ENCODE data around the gene IPO4.

The IPO4 gene

DNA sequence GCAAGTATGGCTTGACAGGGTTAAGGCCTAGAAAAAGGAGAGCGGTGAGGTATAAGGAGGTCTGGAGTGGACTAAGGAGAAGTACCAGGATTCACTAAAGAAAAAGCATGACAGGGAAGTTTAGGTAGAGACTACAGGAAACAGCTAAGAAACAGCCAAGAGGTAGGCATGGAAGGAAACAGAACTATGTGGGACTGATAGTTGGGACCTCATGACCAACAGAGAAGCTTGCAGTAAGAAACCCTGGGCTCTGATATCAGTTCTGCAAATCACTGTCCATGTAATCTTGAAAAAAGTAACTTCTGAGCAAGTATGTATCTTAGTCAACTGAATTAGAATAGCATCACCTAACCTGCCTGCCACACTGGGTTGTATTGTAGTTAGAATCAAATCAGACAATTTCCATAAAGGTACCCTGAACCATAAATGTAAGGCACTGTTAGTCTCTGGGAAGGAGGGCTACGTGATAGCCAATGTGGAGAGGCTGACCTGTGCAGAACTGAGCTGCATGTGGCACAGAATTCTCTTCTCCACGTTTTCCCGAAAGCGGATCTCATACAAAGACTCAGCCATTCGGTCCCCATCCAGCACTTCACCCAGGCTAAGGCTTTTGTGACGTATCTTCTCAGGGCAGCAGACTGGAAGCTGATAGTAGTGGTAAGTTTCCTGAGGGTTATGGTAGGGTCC is 5.7 kb upstream of the IPO4 start:
- no peak for DNase-seq (ENCODE audit: low read depth, low spot score)

DNA sequence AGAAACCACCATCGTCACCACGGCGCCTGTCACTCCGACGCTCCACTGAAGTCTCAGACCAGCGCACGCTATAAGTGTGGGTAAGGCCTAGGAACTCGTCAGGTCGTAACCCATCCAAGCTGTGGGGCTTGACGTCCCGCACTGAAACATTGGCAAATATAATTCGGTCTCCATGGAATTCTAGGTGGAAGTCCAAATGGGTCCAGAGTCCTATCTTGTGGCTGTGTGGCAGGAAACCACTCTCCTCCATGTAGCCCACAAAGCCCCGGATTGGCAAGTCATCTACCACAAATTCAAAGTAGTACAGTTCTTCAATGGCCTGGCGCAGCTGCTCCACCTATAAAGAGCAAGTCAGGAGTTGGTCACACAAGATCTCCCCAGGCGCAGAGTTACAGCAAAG is 4.3 kb upstream of the IPO4 start:
- DNase-seq (ENCODE audit: low read depth, low spot score): no peak

DNA sequence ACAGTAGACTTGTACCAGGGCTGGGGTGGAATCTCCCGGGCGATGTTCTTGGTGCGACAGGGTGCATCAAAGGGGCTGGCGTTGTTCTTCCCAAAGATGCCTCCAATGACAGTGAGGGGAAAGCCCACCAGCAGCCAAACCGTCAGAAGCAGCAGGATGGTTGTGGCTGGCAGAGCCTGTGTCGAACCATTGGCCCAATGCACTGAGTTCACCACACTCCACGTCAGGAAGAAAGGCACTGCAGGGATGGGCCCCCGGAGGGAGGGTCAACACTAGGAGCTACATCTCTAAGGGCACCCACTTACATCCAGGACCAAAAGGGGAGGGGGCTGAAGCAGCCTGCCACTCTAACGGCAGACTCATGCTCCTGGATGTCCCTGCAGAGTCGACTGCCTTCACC is 1.8 kb upstream of the IPO4 start:
- DNase-seq (ENCODE audit: low read depth, low spot score): no peak

DNA sequence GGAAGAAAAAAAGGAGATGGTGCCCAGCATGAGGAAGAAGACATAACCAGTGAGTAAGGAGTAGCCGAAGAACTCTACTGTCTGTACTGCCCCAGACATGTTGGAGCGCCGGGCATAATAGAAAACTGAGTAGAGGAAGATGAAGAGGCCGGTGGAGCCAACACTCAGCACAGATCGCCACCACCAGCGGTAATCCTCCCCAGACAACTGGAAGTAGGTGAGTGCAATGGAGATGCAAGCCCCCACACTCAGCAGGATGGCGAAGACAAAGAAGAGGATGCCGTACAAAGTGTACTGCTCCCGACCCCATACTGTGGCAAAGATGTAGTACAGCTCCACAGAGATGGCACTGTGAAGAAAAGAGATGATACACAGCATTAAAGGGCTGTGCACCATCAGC is 844 bp upstream of the IPO4 start:
- DNase-seq (ENCODE audit: low read depth, low spot score): no peak

DNA sequence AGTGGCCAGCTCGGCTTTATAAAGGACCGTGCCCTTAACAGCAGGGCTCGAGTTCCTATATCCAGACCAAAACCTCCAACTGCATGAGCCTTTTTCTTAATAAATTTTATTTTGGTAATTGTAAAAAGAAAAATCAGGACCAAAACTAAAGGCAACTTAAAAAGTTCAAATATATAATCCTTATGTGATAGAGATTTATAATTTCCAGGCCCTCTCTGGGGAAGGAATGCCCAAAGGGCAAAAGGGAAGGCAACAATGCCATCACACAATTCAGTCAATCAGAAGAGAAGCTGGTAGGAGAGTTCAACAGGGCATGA is 401 bp upstream of the IPO4 start:
- no peak for DNase-seq (ENCODE audit: low read depth, low spot score)

DNA sequence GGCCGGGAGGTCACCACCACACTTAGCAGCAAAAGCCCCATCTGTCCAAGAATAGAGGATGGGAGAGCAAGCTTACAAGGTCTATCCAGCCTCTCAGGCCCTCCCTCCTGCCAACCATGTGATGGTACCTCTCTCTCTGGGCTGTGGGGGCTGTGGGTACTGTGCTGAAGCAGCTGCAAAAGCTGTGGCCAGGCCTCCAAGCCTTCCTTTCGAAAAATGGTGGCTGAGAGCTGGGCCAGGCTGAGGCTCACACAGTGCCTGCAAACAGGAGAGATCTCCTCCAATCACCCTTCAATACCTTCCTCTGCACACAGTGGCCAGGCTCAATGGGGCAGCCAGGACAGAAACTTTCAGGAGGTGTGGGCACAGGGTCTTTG is 1.1 kb downstream of the IPO4 start:
- DNase-seq (ENCODE audit: low read depth, low spot score): no peak

DNA sequence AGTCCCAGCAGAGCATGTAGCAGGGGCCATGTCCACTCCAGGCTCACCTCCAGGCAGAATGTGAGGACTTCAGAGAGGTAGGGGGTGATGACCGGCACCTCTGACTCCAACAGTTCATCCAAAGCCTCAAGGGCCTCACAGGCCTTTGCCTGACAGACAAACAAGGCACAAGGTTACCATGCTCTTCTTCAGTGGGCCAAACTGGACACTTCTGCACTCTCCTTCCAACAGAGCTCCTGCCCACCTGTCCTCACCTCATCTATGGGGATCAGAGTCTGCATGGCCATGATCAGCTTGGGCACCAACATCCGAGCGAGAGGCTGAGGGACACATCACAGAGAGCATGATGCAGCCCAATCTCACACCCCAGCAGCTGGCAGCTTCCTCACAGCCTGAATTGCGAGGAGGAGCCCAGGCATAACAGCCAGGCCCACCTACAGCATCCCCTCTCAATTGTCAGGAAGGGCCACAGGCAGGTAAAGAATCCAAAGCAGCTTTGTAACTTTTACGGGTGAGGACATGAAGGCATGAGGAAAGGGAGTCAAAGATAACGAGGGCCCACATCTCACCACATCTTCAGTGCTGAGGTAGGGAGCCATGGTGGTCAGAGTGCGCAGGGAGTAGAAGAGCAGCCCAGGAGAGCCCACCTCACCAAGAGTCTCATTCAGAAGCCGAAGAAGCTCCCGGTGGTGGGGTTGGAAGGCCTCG is 1.6 kb downstream of the IPO4 start:
- DNase-seq (ENCODE audit: low read depth, low spot score): no peak

DNA sequence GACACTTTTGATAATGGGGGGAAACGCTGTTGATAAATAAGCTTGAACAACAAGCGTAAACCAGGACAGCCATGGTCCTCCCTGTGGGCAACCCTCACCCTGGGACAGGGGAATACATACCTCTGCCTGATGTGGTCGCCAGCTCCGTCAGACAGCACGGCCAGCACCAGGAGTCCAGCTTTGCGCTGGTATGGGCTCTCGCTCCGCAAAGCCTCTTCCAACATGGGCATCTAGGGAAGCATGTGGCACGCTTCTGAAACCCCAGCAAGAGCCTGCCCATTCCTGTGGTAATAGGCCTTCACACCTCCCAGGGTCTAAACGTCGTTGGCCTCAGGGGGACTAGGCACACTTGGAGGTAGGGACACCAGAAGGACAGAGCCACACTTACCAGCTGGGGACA is 2.9 kb downstream of the IPO4 start:
- no peak for DNase-seq (ENCODE audit: low read depth, low spot score)

DNA sequence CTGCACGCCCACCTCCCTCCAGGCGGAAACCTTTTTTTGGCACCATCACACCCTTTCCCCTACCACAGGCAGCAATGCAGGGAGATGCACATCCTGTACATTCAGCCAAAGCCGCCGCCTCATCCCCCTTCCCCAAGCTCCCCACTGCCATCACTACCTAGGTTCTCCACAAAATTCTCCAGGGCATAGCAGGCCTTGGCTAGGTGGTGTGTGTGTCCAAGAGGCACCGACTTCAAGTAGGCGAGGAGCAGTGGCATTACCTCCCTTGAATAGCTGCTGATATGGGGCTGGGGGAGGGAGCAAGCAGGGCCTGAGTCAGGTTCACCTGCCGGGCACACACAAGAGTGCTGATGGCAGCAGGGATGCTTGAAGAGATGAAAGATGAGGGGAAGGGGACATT is 3.6 kb downstream of the IPO4 start:
- no peak for DNase-seq (ENCODE audit: low read depth, low spot score)

DNA sequence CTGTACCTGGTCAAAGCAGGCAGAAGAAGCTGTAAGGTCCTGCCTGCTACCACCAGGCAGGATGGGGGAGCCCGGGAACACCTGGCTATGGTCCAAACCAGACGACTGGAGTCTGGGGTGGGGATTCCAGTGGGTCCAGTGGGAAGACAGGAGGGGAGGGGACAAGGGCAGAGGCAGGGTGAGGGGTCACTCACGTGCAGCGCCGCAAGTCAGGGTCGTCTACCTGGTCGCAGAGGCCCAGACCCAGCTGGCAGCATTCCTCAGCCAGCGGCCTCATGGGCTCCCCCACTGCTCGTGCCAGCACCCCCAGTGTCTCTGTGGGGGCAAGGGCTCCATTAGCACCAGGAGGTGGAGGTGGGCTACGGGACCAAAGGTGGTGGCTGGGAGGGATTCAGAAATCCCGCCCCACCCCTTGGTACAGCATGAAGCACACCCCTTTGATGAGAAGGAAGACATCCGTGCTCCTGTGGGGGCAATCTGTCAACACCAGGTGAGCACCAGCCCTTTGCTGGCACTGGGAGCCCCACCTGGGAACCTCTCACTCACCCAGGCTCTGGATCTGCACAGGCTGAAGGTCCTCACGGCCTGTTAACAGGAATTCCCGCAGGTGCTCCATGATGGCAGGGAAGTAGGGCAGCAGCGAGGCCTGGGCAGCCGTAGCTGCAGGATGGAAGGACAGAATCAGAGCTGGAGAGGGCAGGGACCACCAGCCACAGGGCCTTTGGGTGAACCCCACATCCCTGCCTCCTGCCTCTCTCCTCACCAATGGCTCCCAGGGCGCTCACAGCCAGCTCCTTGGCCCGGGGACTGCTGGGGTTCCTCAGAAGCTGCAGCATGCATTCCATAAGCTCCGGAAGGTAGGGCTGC is 4.3 kb downstream of the IPO4 start:
- DNase-seq (ENCODE audit: low read depth, low spot score): no peak

DNA sequence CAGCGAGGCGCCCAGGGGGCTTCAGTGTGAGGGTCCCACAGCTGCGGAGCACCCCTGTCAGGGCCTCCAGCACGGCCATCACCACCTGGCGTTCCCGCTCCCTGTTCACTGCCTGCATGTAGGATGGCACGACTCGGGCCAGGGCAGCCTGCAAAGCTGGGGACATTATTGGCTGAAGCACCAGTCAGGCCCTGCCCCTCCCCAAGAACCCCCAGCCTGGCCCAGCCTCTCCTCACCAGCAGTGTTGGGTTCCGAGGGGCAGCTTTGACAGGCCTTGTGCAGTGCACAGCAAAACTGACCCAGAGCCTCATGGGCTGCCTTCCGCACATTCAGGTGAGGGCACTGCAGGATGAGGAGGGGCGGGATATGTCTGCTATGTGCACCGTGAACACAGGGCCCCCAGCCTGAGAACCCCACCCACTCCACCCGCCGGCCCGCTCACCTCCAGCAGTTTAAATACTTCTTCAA is 5.6 kb downstream of the IPO4 start:
- DNase-seq (ENCODE audit: low read depth, low spot score): no peak

DNA sequence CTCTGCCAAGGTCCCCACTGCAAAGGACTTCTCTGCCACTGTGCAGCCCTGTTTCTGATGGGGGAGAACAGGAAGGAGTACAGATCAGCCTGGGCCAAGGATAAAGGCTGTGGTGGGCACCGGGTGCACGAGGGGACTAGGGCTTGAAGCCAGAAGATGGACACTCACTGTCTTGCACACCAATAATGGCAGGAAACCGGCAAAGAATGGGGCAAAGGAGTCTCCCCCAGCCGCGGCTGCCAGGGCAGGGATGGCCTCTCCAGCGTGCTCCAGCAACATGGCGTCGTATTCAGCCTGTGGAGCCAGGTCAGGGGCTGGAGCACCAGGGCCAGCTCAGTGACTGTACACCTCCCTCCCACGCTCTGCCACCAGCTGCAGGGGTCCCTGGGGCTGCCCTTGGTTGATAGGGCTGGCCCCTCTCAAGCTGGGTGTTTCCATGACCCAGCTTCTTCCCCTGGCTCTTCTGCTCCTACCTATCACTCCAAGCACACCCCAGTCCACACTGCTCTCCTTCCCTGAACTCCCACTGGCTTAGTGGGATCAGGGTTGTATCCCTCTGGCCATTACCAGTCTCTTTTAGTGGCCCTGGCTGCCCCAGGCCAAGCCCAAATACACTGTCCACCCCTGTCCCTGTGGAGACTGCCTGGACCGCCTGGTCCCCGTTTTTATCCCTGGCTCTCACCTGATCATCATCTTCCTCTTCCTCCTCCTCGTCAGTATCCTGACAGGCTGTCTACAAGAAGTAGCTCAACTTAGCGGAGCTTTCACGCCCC is 6.3 kb downstream of the IPO4 start:
- no peak for DNase-seq (ENCODE audit: low read depth, low spot score)

DNA sequence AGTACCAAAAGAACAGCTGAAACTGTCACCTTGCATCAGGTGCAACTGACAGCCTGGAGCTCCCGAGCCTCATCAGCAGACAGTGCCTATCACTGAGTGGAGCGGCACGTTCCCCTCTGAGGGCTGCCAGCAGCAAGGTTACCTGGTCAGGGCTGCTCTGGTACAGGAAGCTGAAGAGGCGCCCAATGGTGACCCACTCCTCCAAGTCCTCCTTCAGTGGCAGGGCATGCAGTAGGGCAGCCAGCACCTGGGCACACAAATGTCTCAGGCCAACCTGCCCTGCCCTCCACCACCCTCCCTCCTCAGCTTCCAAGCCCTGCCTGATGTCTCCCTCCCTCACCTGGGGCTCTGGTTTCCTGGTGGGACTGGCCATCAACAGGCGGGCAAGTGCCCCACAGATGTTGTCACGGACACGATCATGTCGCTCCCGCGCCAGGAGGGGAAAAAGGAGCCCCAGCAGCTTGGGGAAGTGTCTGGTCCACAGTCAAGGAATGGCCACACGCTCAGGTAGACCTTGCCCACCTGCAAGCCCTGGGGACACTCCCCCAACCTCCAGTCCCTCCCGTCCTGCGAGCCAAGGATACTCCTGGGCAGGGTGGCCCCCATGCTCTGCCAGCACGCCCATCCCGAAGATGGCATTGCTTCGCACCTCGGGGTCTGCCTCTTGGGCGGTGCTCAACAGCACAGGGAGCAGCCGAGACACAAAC is 7.1 kb downstream of the IPO4 start:
- DNase-seq (ENCODE audit: low read depth, low spot score): no peak

DNA sequence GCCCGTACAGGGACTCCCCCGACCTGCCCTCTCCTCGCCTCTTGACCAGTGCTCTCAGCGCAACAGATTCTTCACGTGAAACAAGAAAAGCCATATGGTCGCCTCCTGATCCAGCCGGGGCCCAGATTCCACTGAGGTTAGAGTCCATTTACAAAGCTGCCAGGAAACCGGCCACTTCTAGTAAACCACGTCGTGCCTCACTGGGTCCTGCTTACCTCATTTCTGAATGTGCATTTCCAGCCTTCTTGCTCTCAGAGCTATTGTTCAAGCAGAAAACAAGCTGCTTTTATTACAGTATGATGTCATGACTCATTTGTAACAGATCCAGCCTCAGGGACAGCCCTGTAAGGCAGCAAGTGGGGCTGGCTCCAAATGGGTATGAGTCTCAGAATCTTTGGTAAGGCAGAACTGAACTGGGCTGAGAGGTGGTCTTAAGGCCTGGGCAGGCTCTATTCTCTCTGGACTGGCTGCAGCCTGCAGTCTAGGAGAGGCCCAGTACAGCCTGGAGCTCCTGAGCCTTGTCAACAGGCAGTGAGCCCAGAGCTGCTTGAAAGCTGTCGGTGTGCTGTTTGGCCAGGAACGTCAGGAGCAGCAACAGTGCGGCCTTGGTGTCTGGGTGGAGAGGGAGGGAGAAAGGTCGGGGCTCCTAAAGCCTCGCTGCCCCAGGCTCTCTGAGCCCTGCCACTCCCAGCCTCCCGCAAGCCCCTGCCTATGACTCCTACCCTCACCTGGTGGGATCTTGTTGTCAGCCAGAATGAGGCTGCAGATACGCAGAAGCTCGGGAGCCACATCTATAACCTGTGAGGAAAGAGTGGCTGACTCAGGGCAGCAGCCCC is 8.4 kb downstream of the IPO4 start:
- no peak for DNase-seq (ENCODE audit: low read depth, low spot score)

DNA sequence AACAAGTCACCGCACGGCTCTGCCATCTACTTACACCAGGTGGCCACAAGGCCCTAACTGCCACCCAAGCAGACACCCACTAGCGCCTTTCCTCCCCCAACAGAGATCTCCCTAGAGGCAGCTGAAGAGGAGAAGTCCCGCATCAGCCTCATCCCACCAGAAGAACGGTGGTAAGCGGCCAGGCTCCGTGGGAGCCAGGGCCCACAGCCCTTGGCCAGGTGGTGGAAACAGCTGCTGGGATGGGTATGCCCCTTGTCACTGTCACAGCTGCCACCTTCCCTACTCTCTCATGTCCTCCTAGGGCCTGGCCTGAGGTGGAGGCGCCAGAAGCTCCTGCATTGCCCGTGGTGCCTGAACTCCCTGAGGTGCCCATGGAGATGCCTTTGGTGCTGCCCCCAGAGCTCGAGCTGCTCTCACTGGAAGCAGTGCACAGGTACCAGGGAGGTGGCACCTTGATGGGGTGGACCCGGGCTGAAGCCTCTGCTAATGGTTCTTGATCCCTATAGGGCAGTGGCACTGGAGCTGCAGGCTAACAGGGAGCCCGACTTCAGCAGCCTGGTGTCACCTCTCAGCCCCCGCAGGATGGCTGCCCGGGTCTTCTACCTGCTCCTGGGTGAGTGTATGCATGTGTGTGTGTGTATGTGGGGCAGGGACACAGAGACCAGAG is 9.2 kb downstream of the IPO4 start:
- no peak for DNase-seq (ENCODE audit: low read depth, low spot score)

DNA sequence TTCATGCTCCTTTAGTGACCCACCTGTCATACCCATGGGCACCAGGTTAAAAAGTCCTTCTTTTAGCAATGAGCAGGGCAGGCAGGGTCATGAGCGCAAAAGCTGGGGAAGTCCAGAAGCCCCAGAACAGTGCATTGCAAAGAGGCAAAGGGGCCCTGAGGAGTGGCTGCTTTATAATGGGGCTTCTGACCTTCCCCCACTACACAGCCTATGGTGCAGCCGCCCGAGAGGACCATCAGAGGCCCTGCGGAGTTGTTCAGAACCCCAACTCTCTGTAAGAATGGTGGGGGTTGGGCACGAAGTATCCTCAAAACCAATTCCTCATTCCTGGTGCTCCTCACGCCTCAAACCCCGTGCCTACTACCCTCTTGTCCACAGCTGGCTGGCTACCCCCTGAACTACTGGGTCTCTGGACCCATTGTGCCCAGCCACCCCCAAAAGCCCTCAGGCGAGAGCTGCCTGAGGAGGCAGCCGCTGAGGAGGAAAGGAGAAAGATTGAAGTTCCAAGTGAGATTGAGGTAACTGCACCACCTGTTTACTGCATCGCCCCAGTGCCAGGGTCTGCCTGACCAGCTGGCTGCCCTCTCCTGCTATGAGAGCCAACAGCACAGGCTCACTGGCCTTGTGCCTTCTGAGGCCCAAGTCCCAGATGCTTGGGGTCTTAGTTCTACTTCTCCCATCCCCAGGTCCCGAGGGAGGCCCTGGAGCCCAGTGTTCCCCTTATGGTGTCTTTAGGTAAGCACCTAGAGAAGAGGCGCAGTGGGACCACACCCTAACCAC is 10.0 kb downstream of the IPO4 start:
- DNase-seq (ENCODE audit: low read depth, low spot score): no peak

DNA sequence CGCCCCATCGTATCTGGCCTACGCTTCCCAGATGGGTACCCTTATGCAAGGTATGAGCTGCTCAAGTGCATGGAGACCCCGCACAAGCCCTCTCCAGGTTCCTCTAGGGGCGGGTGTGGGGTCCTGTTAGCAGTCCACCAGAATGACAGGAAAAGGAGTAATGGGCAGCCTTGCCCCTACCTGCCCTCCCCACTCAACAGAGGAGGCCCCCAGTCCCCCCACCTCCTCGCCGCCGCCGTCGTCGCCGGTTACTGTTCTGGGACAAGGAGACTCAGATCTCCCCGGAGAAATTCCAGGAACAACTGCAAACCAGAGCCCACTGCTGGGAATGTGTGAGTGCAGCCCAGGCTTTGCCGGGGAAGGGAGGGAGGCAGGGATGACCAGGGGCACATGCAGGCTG is 10.7 kb downstream of the IPO4 start:
- no peak for DNase-seq (ENCODE audit: low read depth, low spot score)

DNA sequence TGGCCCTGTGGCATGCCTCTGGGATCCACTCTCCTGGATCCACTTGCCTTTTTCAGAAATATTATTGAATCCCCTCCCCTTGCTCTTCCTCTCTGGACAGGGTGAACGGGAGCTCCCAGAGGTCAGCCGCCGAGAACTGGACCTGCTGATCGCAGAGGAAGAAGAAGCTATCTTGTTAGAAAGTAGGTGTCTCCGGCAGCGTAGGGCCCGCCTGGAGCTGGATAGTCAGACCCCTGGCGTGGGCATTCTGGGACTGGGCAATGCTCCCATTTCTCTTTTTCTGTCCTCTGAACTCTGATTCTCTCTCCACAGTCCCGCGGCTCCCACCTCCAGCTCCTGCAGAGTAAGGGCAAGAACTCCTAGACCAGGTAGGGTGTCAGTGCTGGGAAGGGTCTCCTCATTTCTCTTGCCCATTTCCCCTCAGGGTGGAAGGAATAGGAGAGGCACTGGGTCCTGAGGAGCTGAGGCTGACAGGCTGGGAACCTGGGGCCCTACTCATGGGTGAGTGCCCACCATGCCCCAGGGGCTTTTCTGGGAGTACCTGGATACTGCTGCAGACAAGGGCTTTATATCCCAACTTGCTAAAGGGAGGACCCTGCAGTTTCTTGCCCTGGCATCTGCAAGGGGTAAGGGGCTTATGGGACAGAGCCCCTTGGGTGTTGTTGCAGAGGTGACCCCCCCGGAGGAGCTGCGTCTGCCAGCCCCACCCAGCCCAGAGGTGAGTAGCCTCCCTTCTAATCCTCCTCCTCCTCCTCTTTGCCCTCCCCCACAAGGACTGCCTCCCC is 11.4 kb downstream of the IPO4 start:
- DNase-seq (ENCODE audit: low read depth, low spot score): no peak

Measured in ELF-1 (cell line).